Endothelial cell of umbilical vein (primary cell): ENCODE results near the gene PLXNA4. TPM values are rescaled to one million over a fixed set of nuclear protein-coding genes. Genes with fewer than 3 reads are reported as not detected.

Experiments used
- BruUV-seq: library from RNA; stranded (reverse); fragments of 400-500 nt; replicated peaks from 2 replicates; lab custom pipeline; 2021; lab: Mats Ljungman, UMichigan
- CTCF ChIA-PET: fragments of 300-600, 350-600 bp; sonication (Branson Sonifier 250); formaldehyde crosslinking; loops from one replicate; lab custom pipeline; 2021; ENCODE audit warnings: antibody characterized with exemption, inconsistent platforms; lab: Charles Lee
- POLR2A ChIA-PET: fragments of 300-600, 350-600 bp; sonication (Branson Sonifier 250); formaldehyde crosslinking; loops from one replicate; lab custom pipeline; 2021; ENCODE audit warnings: antibody characterized with exemption, inconsistent platforms; lab: Charles Lee
- DNase-seq: peaks from one replicate; pipeline ENCODE4 v3.0.0-alpha.2; 2011; ENCODE audit warnings: low read depth, low spot score
- FAIRE-seq: peaks from 2 replicates; lab custom pipeline; 2011; peaks lifted over from hg19 to GRCh38; lab: Jason Lieb, UNC
- H2AFZ ChIP-seq: 2 replicates; pipeline ENCODE4 v1.6.0; 2012; ENCODE audit warnings: low read depth, low read length, control low read depth, inconsistent platforms
- H3K27ac ChIP-seq: 2 replicates; pipeline ENCODE4 v1.5.1; 2011; ENCODE audit warnings: low read depth, mild to moderate bottlenecking, control low read depth, low read length, moderate library complexity; ENCODE audit not compliant: insufficient read depth
- H3K27me3 ChIP-seq, 2 experiments: 2 replicates each; pipeline versions ENCODE4 v1.6.0 to v1.6.1; 2011; ENCODE audit warnings: low read length in 2 of 2, mixed read lengths in 1 of 2; ENCODE audit not compliant: control insufficient read depth in 2 of 2, insufficient read depth in 2 of 2
- H3K36me3 ChIP-seq, 2 experiments: 2 replicates in 1 of 2; 3 replicates in 1 of 2; pipeline ENCODE4 v1.5.1; 2011; ENCODE audit warnings: low read length in 2 of 2, mild to moderate bottlenecking in 1 of 2, moderate library complexity in 1 of 2; ENCODE audit not compliant: control insufficient read depth in 2 of 2, insufficient read depth in 2 of 2; ENCODE audit errors: extremely low read depth in 1 of 2
- H3K4me1 ChIP-seq: 3 replicates; pipeline ENCODE4 v1.5.1; 2011; ENCODE audit warnings: mild to moderate bottlenecking, low read length; ENCODE audit not compliant: control insufficient read depth, insufficient read depth; ENCODE audit errors: extremely low read depth
- H3K4me2 ChIP-seq: 2 replicates; pipeline ENCODE4 v1.6.1; 2011; ENCODE audit warnings: low read length, control low read depth, mixed read lengths; ENCODE audit not compliant: insufficient read depth
- H3K4me3 ChIP-seq, 3 experiments: fragments of 200-600 bp in 1 of 3; sonication (generic), shearing (Covaris generic) in 1 of 3; replicated peaks in 1 of 3; 2 replicates each; pipeline ENCODE4 v1.5.1; 2011 to 2016; ENCODE audit warnings: control low read depth in 3 of 3, low read length in 3 of 3, mild to moderate bottlenecking in 2 of 3, inconsistent platforms in 1 of 3, low read depth in 1 of 3, moderate library complexity in 1 of 3; ENCODE audit not compliant: insufficient read depth in 1 of 3
- H3K79me2 ChIP-seq: 2 replicates; pipeline ENCODE4 v1.6.0; 2012; ENCODE audit warnings: low read length, inconsistent platforms; ENCODE audit not compliant: control insufficient read depth, insufficient read depth
- H3K9ac ChIP-seq: replicated peaks from 2 replicates; pipeline ENCODE3; 2011; ENCODE audit warnings: low read length, control low read depth; ENCODE audit not compliant: insufficient read depth; ENCODE audit errors: extremely low read depth
- H3K9me1 ChIP-seq: replicated peaks from 3 replicates; pipeline ENCODE4 v1.6.0; 2011; ENCODE audit warnings: mild to moderate bottlenecking, low read length; ENCODE audit not compliant: control insufficient read depth, insufficient read depth; ENCODE audit errors: extremely low read depth
- H3K9me3 ChIP-seq: replicated peaks from 2 replicates; pipeline ENCODE4 v1.5.1; 2012; ENCODE audit warnings: low read length, inconsistent platforms; ENCODE audit not compliant: control insufficient read depth, insufficient read depth
- H4K20me1 ChIP-seq: replicated peaks from 2 replicates; pipeline ENCODE3; 2011; ENCODE audit warnings: mild to moderate bottlenecking, low read length; ENCODE audit not compliant: control insufficient read depth, insufficient read depth; ENCODE audit errors: extremely low read depth
- CTCF ChIP-seq, 2 donors: IDR thresholded peaks; 1 replicate in 1 of 2; 2 replicates in 1 of 2; pipeline ENCODE4 v1.5.1; 2011; ENCODE audit warnings: low read length in 2 of 2, mild to moderate bottlenecking in 2 of 2, moderate library complexity in 2 of 2, control low read depth in 1 of 2, inconsistent platforms in 1 of 2, low read depth in 1 of 2; ENCODE audit not compliant: insufficient read depth in 1 of 2; ENCODE audit errors: extremely low read depth in 1 of 2
- JUN ChIP-seq: IDR thresholded peaks from 2 replicates; pipeline ENCODE4 v1.6.1; 2011; ENCODE audit warnings: borderline replicate concordance, low read depth; ENCODE audit not compliant: insufficient read length, insufficient read depth
- MAX ChIP-seq: IDR thresholded peaks from 2 replicates; pipeline ENCODE4 v1.6.1; 2011; ENCODE audit not compliant: insufficient read depth, insufficient read length
- MYC ChIP-seq: IDR thresholded peaks from one replicate; pipeline ENCODE4 v1.6.1; 2011; ENCODE audit warnings: mild to moderate bottlenecking, low read depth, low read length
- dilution Hi-C: fragments of 300-500 bp; cut with MboI; formaldehyde crosslinking; loops from one replicate; pipeline ENCODE4 v1.15.0; 2019; ENCODE audit warnings: low sequenced_read_pairs; ENCODE audit not compliant: extremely low pct_ligation_motif_present
- intact Hi-C: fragments of 100-400 bp; cut with micrococcal nuclease; formaldehyde crosslinking; loops from one replicate; pipeline ENCODE4 v1.10.0; 2022
- polyA plus RNA-seq, 4 experiments: library from polyadenylated mRNA; depleted of rRNA in 3 of 4; stranded (reverse) in 3 of 4; unstranded in 1 of 4; fragments of >200 nt; gene quantifications; 2 replicates each; pipeline versions ENCODE4 v1.2.1 to v1.2.3, GENCODE V29; 2011 to 2012; ENCODE audit warnings: missing spikeins in 1 of 4
- total RNA-seq: library from RNA; stranded (reverse); gene quantifications from 2 replicates; pipeline ENCODE4 v1.2.3, GENCODE V29; 2021

PLXNA4 gene
- total and polyA plus RNA-seq, 2 donors (not counting 3 experiments of a cell fraction or from before 2014, with no cell fraction given): 12.1 to 20.4 TPM

- FAIRE-seq (no peak), DNase-seq (no peak)
- ChIA-PET POLR2A (no interaction called here), CTCF (interaction anchor here (2.5 kb wide), 1 partner anchor 10 kb away, joined by 9 read pairs; no protein-coding TSS in a partner anchor)
- no TSS peak for BruUV-seq
- H3K27ac ChIP-seq: no peak overlapping the region
- no peak overlapping the region for H3K9ac ChIP-seq
- TF ChIP-seq MAX: no peak
- TF ChIP-seq CTCF (IDR thresholded peaks at IDR 0.05; ENCODE audit: extremely low read depth in 1 of 2, insufficient read depth in 1 of 2, low read depth in 1 of 2, low read length in 2 of 2): no peak
- TF ChIP-seq JUN: no peak
- no peak for TF ChIP-seq MYC
- H3K36me3 ChIP-seq: no peaks in the 10 kb centered on the region
- H4K20me1 ChIP-seq: no peaks in the 10 kb centered on the region
- H3K4me2 ChIP-seq: no peak overlapping the region
- dilution Hi-C loops: no loop called here
- no peaks in the 10 kb centered on the region for H3K9me3 ChIP-seq
- H3K79me2 ChIP-seq: no peaks in the 10 kb centered on the region
- no peaks in the 10 kb centered on the region for H3K4me1 ChIP-seq
- H3K27me3 ChIP-seq: no peaks in the 10 kb centered on the region
- intact Hi-C loops: no loop called here
- no peak overlapping the region for H3K4me3 ChIP-seq
- H3K9me1 ChIP-seq: no peaks in the 10 kb centered on the region
- no peak overlapping the region for H2AFZ ChIP-seq
These were observed 248.1 kb downstream of the PLXNA4 start for GRCh38 chr7:132328047-132328620.
